HL-60 (cell line): ENCODE measurements around the gene KANK4.

Source experiments
- CTCF ChIP-seq: IDR thresholded peaks from one replicate; pipeline ENCODE4 v1.5.1; 2011; ENCODE audit warnings: low read length, control low read depth, inconsistent platforms; ENCODE audit not compliant: insufficient read depth
- GABPA ChIP-seq: IDR thresholded peaks from 2 replicates; pipeline ENCODE4 v1.6.1; 2012; ENCODE audit warnings: low read depth
- POLR2AphosphoS5 ChIP-seq: IDR thresholded peaks from 2 replicates; pipeline ENCODE4 v1.6.1; 2012; ENCODE audit warnings: low read depth

GRCh38 chr1:62342270-62342669 lies 23.0 kb upstream of the KANK4 start:
- no peak for TF ChIP-seq CTCF
- TF ChIP-seq POLR2AphosphoS5, result no peak
- no peak for TF ChIP-seq GABPA
